Spinal cord (tissue), 10 donors: ENCODE results near the gene RASL10B. TPM values are rescaled to one million over a fixed set of nuclear protein-coding genes. Genes with fewer than 3 reads are reported as not detected.
A peak's percentile ranks its signal among the peaks of the same experiment; 100 is the strongest.

Experiments used
- DNase-seq, 6 donors: peaks; one replicate each; pipeline versions ENCODE4 v3.0.0 to v3.0.0-alpha.2; 2013 to 2015; ENCODE audit warnings: low spot score in 6 of 6, low read depth in 4 of 6
- H3K27ac ChIP-seq: one replicate; pipeline ENCODE4 v1.5.1; 2013; ENCODE audit warnings: low read depth, low read length, control low read depth
- H3K27me3 ChIP-seq: one replicate; pipeline ENCODE4 v1.6.1; 2013; ENCODE audit warnings: low read length; ENCODE audit not compliant: control insufficient read depth, insufficient read depth
- H3K36me3 ChIP-seq: one replicate; pipeline ENCODE4 v1.6.1; 2013; ENCODE audit warnings: low read length; ENCODE audit not compliant: control insufficient read depth, insufficient read depth
- H3K4me1 ChIP-seq: one replicate; pipeline ENCODE4 v1.6.1; 2013; ENCODE audit warnings: low read length; ENCODE audit not compliant: control insufficient read depth, insufficient read depth
- H3K4me3 ChIP-seq: one replicate; pipeline ENCODE4 v1.5.1; 2013; ENCODE audit warnings: low read depth, low read length, control low read depth
- H3K9me3 ChIP-seq: one replicate; pipeline ENCODE4 v1.6.1; 2013; ENCODE audit warnings: low read length; ENCODE audit not compliant: control insufficient read depth, insufficient read depth
- WGBS: methylation state at CpG from one replicate; pipeline ENCODE4 v1.1.5; 2013; ENCODE audit warnings: missing lambda C conversion rate; ENCODE audit not compliant: insufficient coverage; 5-methylcytosine and 5-hydroxymethylcytosine counted together
- polyA plus RNA-seq, 2 donors: library from polyadenylated mRNA; unstranded; fragments of 120-200 nt; gene quantifications; one replicate each; pipeline ENCODE4 v1.2.1, GENCODE V29; 2013; ENCODE audit not compliant: insufficient read length in 2 of 2
- total RNA-seq, 2 donors: library from RNA; depleted of rRNA in 1 of 2; stranded (reverse); fragments of 120-200 nt in 1 of 2; fragments of >200 nt in 1 of 2; gene quantifications; one replicate each; pipeline versions ENCODE4 v1.2.3 to v1.2.4, GENCODE V29; 2013 to 2014
- donor health status: healthy.

RASL10B gene
- total and polyA plus RNA-seq, 4 donors: 8.2 to 49.2 (median 28.2) TPM

DNA sequence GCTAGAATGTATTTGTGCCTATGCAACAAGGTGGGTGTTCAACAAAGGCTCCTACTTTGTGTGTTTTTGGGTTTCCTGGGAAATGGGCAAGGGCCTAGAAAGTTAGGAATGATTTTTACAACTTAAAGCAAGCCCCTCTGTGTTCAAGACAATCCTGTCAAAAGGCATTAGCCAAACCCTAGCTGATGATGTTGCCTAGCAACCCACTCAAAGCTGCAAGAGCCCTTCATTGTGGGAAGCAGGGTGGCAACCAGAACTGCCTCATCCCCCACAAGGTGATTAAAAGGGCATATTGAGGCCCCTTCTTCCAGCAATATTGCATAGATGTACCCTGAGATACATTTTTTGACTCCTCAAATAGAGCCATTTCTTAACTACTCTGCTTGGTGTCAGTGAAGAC, 16.0 kb upstream of the RASL10B start:
- peaks cover 3% of the 10 kb centered on the region for H3K36me3 ChIP-seq
- no peaks in the 10 kb centered on the region for H3K27me3 ChIP-seq
- peak overlapping the region; percentile 60 for H3K27ac ChIP-seq
- peaks cover 16% of the 10 kb centered on the region for H3K4me1 ChIP-seq
- DNase-seq: peak in 2 of 6 donors; percentile 82 to 88
- H3K4me3 ChIP-seq: no peak overlapping the region
- no peaks in the 10 kb centered on the region for H3K9me3 ChIP-seq

DNA sequence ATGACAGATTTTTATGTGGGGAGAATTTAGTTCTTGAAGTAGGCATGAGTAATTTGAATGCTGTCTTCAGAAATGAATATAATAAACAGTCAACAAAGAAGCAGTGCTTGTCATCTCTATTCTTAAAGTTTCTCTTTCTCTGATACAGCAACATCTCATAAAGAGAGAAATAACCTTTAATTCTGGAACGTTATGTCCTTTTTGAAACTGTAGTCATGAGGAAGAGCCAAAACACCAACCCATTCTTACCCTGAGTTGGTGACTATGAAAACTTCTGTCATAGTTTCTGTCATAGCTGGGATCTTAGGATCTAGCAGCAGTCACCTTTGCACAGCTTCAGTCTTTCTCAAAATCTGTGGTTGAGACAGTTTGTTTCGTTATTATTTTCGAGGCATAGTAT, 15.3 kb upstream of the RASL10B start:
- Histone ChIP-seq H3K27ac (no peak overlapping the region), H3K4me1 (peaks cover 15% of the 10 kb centered on the region), H3K4me3 (no peak overlapping the region), H3K9me3 (no peaks in the 10 kb centered on the region), H3K27me3 (no peaks in the 10 kb centered on the region), H3K36me3 (peaks cover under 1% of the 10 kb centered on the region)
- DNase-seq: no peak
- no CpG with 5 or more reads among the region's 3 CpGs for WGBS

DNA sequence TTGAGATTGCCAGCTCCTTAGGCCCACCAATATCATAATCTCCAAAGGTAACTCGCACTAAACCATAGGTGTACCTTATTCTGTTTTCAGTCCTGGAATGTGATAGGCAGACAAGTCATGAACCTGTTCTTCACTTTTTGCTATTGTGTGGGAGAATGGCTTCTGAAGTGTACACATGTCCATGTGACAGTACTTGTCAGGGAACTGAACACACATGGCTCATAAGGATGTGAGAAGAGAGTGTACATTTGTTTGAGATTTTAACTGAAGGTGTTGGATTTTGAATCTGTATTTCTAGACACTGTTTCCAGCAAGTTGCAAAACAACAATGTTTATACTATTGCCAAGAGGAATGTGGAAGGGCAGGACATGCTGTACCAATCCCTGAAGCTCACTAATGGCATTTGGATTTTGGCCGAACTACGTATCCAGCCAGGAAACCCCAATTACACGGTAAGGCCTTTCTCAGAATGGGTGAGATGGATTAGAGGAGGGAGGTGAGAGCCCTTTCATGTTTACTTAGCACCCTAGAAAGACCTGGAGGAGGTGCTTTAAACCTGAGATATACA, 14.5 kb upstream of the RASL10B start:
- WGBS: 63% methylated on average over 4 of the region's 4 CpGs
- Histone ChIP-seq H3K27ac (no peak overlapping the region), H3K27me3 (no peaks in the 10 kb centered on the region), H3K4me1 (peaks cover 10% of the 10 kb centered on the region), H3K4me3 (no peak overlapping the region), H3K36me3 (no peaks in the 10 kb centered on the region), H3K9me3 (no peaks in the 10 kb centered on the region)
- DNase-seq: no peak

DNA sequence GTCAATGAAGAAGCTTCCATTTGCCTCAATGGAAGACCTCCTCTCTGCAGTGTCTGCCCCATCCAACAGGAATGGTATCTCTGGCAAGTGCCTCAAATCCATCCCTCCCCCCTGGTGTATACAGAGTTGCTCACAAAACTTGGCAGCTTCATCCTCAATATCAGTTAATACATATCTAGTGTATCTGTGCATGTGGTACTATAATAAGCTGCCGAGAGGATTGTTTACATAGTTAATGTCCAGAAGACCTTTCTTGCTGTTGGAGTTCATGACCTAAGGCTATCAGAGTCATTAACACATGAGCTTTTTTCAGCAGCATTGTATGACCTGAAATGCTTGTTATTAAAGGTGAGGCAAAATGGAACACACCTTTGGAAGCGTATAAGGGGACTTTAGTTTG, 14.0 kb upstream of the RASL10B start:
- H3K4me1 ChIP-seq: peaks cover 7% of the 10 kb centered on the region
- no CpG with 5 or more reads among the region's 2 CpGs for WGBS
- no peaks in the 10 kb centered on the region for H3K9me3 ChIP-seq
- no peak overlapping the region for H3K27ac ChIP-seq
- no peak for DNase-seq
- H3K27me3 ChIP-seq: no peaks in the 10 kb centered on the region
- H3K4me3 ChIP-seq: no peak overlapping the region
- no peaks in the 10 kb centered on the region for H3K36me3 ChIP-seq

DNA sequence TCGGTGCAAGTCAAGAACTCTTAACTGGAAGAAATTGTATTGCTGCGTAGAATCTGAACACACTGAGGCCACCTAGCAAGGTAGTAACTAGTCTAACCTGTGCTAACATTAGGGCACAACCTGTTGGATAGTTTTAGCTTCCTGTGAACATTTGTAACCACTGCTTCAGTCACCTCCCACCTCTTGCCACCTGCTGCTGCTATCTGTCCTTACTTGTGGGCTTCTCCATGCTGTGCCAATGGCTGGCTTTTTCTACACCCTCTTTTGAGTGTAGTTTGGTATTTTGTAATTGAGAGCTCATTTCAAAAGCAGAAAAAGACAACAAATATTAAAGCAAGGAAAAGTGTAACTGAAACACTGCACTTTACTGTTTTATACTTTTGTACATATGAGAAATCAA, 7.7 kb upstream of the RASL10B start:
- Histone ChIP-seq H3K36me3 (peaks cover 11% of the 10 kb centered on the region), H3K4me1 (peaks cover 14% of the 10 kb centered on the region), H3K9me3 (no peaks in the 10 kb centered on the region), H3K27me3 (no peaks in the 10 kb centered on the region), H3K27ac (no peak overlapping the region), H3K4me3 (no peak overlapping the region)
- 100% methylated on average over 2 of the region's 2 CpGs for whole genome bisulfite sequencing
- DNase-seq: no peak

DNA sequence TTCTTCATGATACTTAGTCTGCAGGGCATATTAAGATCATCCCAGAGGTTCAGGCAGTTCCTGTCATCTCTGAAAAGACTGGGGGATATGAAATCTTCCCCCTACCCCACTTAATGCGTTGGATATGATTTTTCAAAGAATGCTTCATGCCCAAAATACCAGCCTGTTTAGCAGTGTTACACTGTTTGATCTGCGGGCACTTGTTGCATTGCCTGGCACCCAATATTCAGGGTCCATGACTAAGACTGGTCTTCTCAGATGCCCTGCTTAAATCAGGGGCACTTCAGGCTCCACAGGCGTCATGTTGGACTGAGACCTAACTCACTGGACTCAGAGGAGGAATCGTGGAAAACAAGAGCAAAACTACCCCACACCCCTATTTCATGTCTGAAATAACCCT, 6.4 kb upstream of the RASL10B start:
- 89% methylated on average over 2 of the region's 4 CpGs for WGBS
- Histone ChIP-seq H3K4me3 (no peak overlapping the region), H3K27me3 (no peaks in the 10 kb centered on the region), H3K27ac (no peak overlapping the region), H3K9me3 (no peaks in the 10 kb centered on the region), H3K4me1 (peaks cover 14% of the 10 kb centered on the region), H3K36me3 (peaks cover 11% of the 10 kb centered on the region)
- DNase-seq: no peak

DNA sequence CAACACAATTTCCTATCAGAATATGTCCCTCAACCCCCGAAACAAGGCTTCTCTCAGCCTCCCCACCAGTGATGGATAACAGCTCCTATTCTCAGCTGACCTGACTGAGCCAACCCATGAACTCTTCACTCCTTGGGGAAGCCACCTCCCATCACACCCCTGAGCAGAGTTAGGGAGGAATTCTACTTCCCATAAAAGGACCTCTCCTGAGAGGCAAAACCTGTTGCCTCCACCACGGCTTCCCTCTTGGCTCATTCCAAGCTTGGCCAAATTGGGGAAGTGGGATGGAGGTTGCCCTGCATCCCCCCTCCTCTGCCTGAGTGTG, 5.7 kb upstream of the RASL10B start:
- Histone ChIP-seq H3K4me1 (peaks cover 14% of the 10 kb centered on the region), H3K36me3 (peaks cover 11% of the 10 kb centered on the region), H3K27ac (peak overlapping the region; percentile 25), H3K27me3 (no peaks in the 10 kb centered on the region), H3K4me3 (no peak overlapping the region), H3K9me3 (no peaks in the 10 kb centered on the region)
- DNase-seq: no peak
- 50% methylated on average over 1 of the region's 2 CpGs for WGBS

DNA sequence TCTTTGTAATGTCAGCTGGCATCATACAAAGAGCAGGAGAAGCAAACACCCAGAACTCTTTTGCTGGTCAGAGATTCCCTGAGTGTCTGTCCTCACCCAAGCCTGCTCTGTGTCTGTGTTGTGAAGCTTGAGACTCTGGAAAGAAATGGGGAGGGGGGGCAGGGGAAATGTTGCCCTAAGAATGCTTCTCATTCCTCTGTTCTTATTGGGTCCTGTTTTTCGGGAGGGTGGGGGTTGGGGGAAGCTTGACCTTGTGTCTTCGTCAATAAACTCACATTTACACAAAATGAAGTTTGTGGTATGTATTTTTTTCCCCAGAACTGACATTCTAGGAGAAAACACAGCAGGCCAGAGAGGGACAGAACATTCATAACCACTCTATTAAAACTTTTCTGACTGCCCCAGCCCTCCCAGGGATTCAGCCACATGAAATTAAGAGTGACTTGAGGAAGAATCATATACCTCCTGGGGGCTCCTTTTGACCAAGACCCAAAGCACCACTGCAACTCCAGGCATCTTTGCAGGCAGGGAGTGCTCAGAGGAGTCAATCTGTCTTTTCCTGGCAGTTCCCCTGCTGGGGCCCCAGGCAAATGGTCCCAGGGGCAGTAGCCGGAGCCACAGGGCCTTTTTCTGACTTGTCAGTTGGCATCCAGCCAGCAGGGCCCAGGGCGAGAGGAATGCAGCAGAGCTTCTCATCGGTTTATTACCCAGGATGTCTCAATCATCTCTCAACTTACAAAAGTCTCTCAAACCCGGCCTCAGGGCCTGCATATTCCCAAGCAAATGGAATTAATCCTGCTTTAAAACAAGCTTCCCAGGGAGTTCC, 5.1 kb upstream of the RASL10B start:
- no peaks in the 10 kb centered on the region for H3K27me3 ChIP-seq
- no peaks in the 10 kb centered on the region for H3K9me3 ChIP-seq
- WGBS: 5% methylated on average over 3 of the region's 6 CpGs
- peaks cover 18% of the 10 kb centered on the region for H3K4me1 ChIP-seq
- peak in 2 of 6 donors; percentile 59 to 77 for DNase-seq
- peaks cover 11% of the 10 kb centered on the region for H3K36me3 ChIP-seq
- H3K27ac ChIP-seq: peak overlapping the region; percentile 25
- H3K4me3 ChIP-seq: no peak overlapping the region

DNA sequence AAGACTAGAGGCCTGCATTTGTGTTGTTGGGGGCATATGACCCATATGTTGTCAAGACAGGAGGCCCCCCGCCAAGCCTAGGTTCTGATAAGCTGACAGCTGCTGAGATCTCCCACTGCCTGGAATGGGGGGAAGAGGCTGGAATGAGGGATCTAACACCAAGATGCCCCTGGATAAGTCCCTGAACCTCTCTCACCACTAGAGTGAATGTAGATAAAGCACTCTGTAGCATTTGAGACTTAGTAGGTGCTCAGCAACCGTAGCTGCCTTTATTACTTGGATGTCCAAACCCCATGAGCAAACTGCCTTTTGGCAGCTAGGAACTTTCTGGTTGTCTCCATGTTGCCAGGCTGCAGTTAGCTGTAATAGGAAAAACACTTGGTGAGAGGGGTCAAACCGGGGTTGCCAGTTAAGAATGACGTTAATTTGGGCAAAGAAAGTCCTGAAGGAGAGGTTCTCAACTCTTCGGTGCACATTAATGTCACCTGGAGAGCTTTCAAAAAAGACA, 4.4 kb upstream of the RASL10B start:
- 36% methylated on average over 5 of the region's 5 CpGs for WGBS
- peak overlapping the region; percentile 22 for H3K27ac ChIP-seq

DNA sequence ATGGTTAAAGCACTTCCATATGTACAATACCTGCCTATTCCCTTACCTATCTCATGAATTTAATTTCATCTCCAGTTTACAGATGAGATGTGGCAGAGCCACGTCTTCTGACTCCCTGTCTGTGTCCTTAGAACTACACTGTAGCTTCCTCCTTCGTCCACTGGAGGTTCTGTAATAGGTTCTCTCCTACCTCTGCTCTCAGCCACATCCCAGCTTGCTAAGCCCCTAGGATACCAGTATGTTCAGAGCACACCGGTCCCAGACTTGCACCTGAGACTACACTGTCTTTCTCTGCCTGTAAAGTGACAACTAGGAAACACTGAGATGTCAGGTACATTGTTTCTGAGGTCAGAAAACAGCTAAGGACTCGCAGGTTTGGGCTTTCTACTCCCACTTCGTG, 3.8 kb upstream of the RASL10B start:
- H3K4me1 ChIP-seq: peaks cover 27% of the 10 kb centered on the region
- no peak overlapping the region for H3K27ac ChIP-seq
- 63% methylated on average over 5 of the region's 5 CpGs for WGBS

More for the DNA sequence above, 4.4 kb upstream of the RASL10B start:
- no peaks in the 10 kb centered on the region for H3K27me3 ChIP-seq
- H3K9me3 ChIP-seq: no peaks in the 10 kb centered on the region
- no peak overlapping the region for H3K4me3 ChIP-seq
- peaks cover 21% of the 10 kb centered on the region for H3K4me1 ChIP-seq
- DNase-seq: peak in 1 of 6 donors; percentile 70
- H3K36me3 ChIP-seq: peaks cover 11% of the 10 kb centered on the region

More for the DNA sequence above, 3.8 kb upstream of the RASL10B start:
- no peak for DNase-seq
- Histone ChIP-seq H3K4me3 (no peak overlapping the region), H3K27me3 (no peaks in the 10 kb centered on the region), H3K9me3 (no peaks in the 10 kb centered on the region), H3K36me3 (peaks cover 11% of the 10 kb centered on the region)
